Activated CD4-positive, alpha-beta T cell treated with anti-CD3 and anti-CD28 coated beads, Interleukin-2, amount 50 U/mL, for 4 hours (primary cell): ENCODE results near the gene EPS8L3.
"Not testable (repeated sequence)": the region's sequence is repeated elsewhere in the genome, so short reads cannot be mapped to it uniquely, and the experiment has no call there.

Experiments
- DNase-seq, 2 experiments: peaks; one replicate each; pipeline ENCODE4 v3.0.0-alpha.2; 2020

The EPS8L3 gene

GRCh38 chr1:109763646-109764415 lies at the start of gene EPS8L3:
TSS of gene EPS8L3 (minus strand) at chr1:109763923. CDS start at chr1:109761749, 2,174 bp downstream.
- no peak for DNase-seq

- DNase-seq: no peak
Measured at GRCh38 chr1:109812691-109813393, 49.1 kb upstream of the EPS8L3 start.

- no peak for DNase-seq
Measured at GRCh38 chr1:109808703-109809102, 45.0 kb upstream of the EPS8L3 start.

GRCh38 chr1:109807822-109808680 lies 44.3 kb upstream of the EPS8L3 start:
- DNase-seq: no peak

GRCh38 chr1:109807402-109807801 lies 43.7 kb upstream of the EPS8L3 start:
- no peak for DNase-seq

GRCh38 chr1:109806733-109807400 lies 43.1 kb upstream of the EPS8L3 start:
- no peak for DNase-seq

- no peak for DNase-seq
Measured at GRCh38 chr1:109805486-109806165, 41.9 kb upstream of the EPS8L3 start.

- DNase-seq: no peak
Measured at GRCh38 chr1:109804660-109805059, 40.9 kb upstream of the EPS8L3 start.

GRCh38 chr1:109803901-109804331 lies 40.2 kb upstream of the EPS8L3 start:
- DNase-seq: no peak

GRCh38 chr1:109802901-109803561 lies 39.3 kb upstream of the EPS8L3 start:
- no peak for DNase-seq

GRCh38 chr1:109802136-109802900 lies 38.6 kb upstream of the EPS8L3 start:
- DNase-seq: peak; percentile 24 to 28

GRCh38 chr1:109801791-109802135 lies 38.0 kb upstream of the EPS8L3 start:
- no peak for DNase-seq

GRCh38 chr1:109800291-109800690 lies 36.6 kb upstream of the EPS8L3 start:
- no peak for DNase-seq

- no peak for DNase-seq
Measured at GRCh38 chr1:109799445-109799844, 35.7 kb upstream of the EPS8L3 start.

GRCh38 chr1:109797303-109797595 lies 33.5 kb upstream of the EPS8L3 start:
- not testable (repeated sequence) for DNase-seq

- DNase-seq: no peak
Measured at GRCh38 chr1:109796484-109797302, 33.0 kb upstream of the EPS8L3 start.

GRCh38 chr1:109794319-109795132 lies 30.8 kb upstream of the EPS8L3 start:
- DNase-seq: no peak

- peak in 1 of 2 experiments; percentile 25 for DNase-seq
Measured at GRCh38 chr1:109793486-109794318, 30.0 kb upstream of the EPS8L3 start.
